SK-N-SH treated with all-trans-retinoic acid at 6 μM for 48 hours (cell line): ENCODE results near the gene KDM4C.

Source experiments
- ATAC-seq: fragments of 200-7000 bp; cut with Tn5 transposase; 3 replicates; pipeline ENCODE4 v1.9.1; 2020; ENCODE audit warnings: mild to moderate bottlenecking, moderate library complexity
- ARNTL ChIP-seq: fragments of 450-650 bp; formaldehyde crosslinking; IDR thresholded peaks from 2 replicates; pipeline ENCODE4 v1.5.0; 2020; ENCODE audit warnings: low read depth, mild to moderate bottlenecking, moderate library complexity, borderline replicate concordance
- CSDC2 ChIP-seq: fragments of 250-450 bp; sonication (Bioruptor Pico); IDR thresholded peaks from 2 replicates; pipeline ENCODE4 v1.5.0; 2020; ENCODE audit warnings: mild to moderate bottlenecking, moderate library complexity
- ESRRG ChIP-seq: fragments of 250-450 bp; sonication (Bioruptor Pico); IDR thresholded peaks from 2 replicates; pipeline ENCODE4 v1.6.1; 2021; ENCODE audit warnings: mild to moderate bottlenecking
- GLIS3 ChIP-seq: fragments of 250-450 bp; sonication (Bioruptor Pico); IDR thresholded peaks from 2 replicates; pipeline ENCODE4 v1.5.0; 2020; ENCODE audit warnings: mild to moderate bottlenecking, moderate library complexity
- ISL1 ChIP-seq: fragments of 250-450 bp; sonication (Bioruptor Pico); IDR thresholded peaks from 2 replicates; pipeline ENCODE4 v2.1.2; 2022; ENCODE audit warnings: mild to moderate bottlenecking, moderate library complexity
- OSR1 ChIP-seq: fragments of 250-450 bp; sonication (Bioruptor Pico); IDR thresholded peaks from 2 replicates; pipeline ENCODE4 v1.8.0; 2022; ENCODE audit warnings: moderate library complexity, mild to moderate bottlenecking, inconsistent platforms
- PPARA ChIP-seq: fragments of 250-450 bp; sonication (Bioruptor Pico); IDR thresholded peaks from 2 replicates; pipeline ENCODE4 v1.5.0; 2020; ENCODE audit warnings: mild to moderate bottlenecking, borderline replicate concordance
- RARB ChIP-seq: fragments of 250-450 bp; sonication (Bioruptor Pico); IDR thresholded peaks from 2 replicates; pipeline ENCODE4 v1.8.0; 2021; ENCODE audit warnings: mild to moderate bottlenecking, moderate library complexity
- SNAI2 ChIP-seq: fragments of 250-450 bp; sonication (Bioruptor Pico); IDR thresholded peaks from 2 replicates; pipeline ENCODE4 v1.5.0; 2020; ENCODE audit warnings: mild to moderate bottlenecking, moderate library complexity
- TCF4 ChIP-seq: fragments of 250-450 bp; sonication (Bioruptor Pico); IDR thresholded peaks from 2 replicates; pipeline ENCODE4 v1.8.0; 2021; ENCODE audit warnings: mild to moderate bottlenecking, moderate library complexity, borderline replicate concordance
- TOX ChIP-seq: fragments of 250-450 bp; sonication (Bioruptor Pico); IDR thresholded peaks from 2 replicates; pipeline ENCODE4 v1.8.0; 2021; ENCODE audit warnings: mild to moderate bottlenecking, moderate library complexity, borderline replicate concordance
- ZC3H10 ChIP-seq: fragments of 250-450 bp; sonication (Bioruptor Pico); IDR thresholded peaks from 2 replicates; pipeline ENCODE4 v1.5.1; 2021; ENCODE audit warnings: mild to moderate bottlenecking, moderate library complexity
- ZFP3 ChIP-seq: fragments of 250-450 bp; sonication (Bioruptor Pico); IDR thresholded peaks from 2 replicates; pipeline ENCODE4 v1.5.0; 2020; ENCODE audit warnings: mild to moderate bottlenecking, moderate library complexity
- ZFP30 ChIP-seq: fragments of 450-650 bp; formaldehyde crosslinking; IDR thresholded peaks from 2 replicates; pipeline ENCODE4 v1.5.0; 2022; ENCODE audit warnings: mild to moderate bottlenecking, moderate library complexity
- ZNF565 ChIP-seq: fragments of 450-650 bp; formaldehyde crosslinking; conservative IDR thresholded peaks from 2 replicates; pipeline ENCODE4 v1.5.0; 2020; ENCODE audit warnings: low read depth, mild to moderate bottlenecking, moderate library complexity
- ZNF70 ChIP-seq: fragments of 450-650 bp; formaldehyde crosslinking; IDR thresholded peaks from 2 replicates; pipeline ENCODE4 v1.5.0; 2020; ENCODE audit warnings: mild to moderate bottlenecking, moderate library complexity
- ZNF8 ChIP-seq: fragments of 450-650 bp; formaldehyde crosslinking; IDR thresholded peaks from 2 replicates; pipeline ENCODE4 v1.5.0; 2020; ENCODE audit warnings: mild to moderate bottlenecking, moderate library complexity
- TF ChIP-seq, protein P1 (sequence below): fragments of 250-450 bp; sonication (Bioruptor Pico); IDR thresholded peaks from 2 replicates; pipeline ENCODE4 v1.5.1; 2021; ENCODE audit warnings: mild to moderate bottlenecking, moderate library complexity
- TF ChIP-seq, protein P2 (sequence below): fragments of 250-450 bp; sonication (Bioruptor Pico); IDR thresholded peaks from 2 replicates; pipeline ENCODE4 v1.5.0; 2020; ENCODE audit warnings: mild to moderate bottlenecking, moderate library complexity
- TF ChIP-seq, protein P3 (sequence below): fragments of 250-450 bp; sonication (Bioruptor Pico); IDR thresholded peaks from 2 replicates; pipeline ENCODE4 v1.5.1; 2020; ENCODE audit warnings: low read depth, mild to moderate bottlenecking, moderate library complexity

KDM4C gene

DNA sequence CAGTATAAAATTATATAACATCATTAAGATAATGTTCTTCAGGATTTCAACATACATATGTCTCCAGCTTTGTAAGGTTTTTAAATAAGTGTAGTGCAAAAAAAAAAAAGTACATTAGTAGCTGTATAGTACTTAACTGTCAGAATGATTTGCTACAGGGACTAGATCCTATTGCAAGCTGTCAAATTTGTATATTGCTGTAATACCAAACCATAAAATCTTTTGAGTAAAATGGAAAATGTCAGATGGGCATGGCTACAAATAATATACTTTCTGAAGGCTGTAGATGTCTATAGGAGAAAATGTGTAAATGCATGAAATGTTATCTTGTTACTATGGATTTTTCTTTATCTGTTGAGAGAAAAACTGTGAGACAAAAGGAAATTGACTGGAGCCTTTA, 298.5 kb downstream of the KDM4C start:
- no peak for ATAC-seq

DNA sequence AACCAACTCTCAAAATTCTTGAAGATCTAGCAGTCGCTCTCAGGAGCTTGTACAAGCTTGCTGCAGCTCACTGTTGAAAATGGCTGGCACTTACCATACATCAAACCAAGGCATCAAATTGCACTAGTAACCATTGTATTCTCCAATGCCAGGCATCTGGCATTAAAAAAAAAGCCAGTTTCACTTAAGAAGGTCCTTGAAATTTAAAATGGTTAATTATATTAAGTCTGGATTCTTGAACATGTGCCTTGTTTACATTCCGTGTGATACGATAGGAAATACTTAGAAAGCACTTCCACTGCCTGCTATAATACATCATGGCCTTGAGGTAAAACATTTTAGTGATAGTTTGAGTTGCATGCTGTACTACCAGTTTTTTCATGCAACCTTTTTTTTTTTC, 300.7 kb downstream of the KDM4C start:
- peak; percentile 63 for ATAC-seq
- TF ChIP-seq ISL1 (CRISPR knock-in tag) (peak; percentile 85), OSR1 (no peak)

More for the DNA sequence above, 298.5 kb downstream of the KDM4C start:
- no peak for TF ChIP-seq RARB (CRISPR knock-in tag)
- TF ChIP-seq ZFP3 (CRISPR knock-in tag): no peak
- TF ChIP-seq, protein P1, sequence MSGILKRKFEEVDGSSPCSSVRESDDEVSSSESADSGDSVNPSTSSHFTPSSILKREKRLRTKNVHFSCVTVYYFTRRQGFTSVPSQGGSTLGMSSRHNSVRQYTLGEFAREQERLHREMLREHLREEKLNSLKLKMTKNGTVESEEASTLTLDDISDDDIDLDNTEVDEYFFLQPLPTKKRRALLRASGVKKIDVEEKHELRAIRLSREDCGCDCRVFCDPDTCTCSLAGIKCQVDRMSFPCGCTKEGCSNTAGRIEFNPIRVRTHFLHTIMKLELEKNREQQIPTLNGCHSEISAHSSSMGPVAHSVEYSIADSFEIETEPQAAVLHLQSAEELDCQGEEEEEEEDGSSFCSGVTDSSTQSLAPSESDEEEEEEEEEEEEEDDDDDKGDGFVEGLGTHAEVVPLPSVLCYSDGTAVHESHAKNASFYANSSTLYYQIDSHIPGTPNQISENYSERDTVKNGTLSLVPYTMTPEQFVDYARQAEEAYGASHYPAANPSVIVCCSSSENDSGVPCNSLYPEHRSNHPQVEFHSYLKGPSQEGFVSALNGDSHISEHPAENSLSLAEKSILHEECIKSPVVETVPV (CRISPR knock-in tag): no peak
- no peak for TF ChIP-seq ARNTL (CRISPR knock-in tag)
- no peak for TF ChIP-seq CSDC2
- TF ChIP-seq, protein P2, sequence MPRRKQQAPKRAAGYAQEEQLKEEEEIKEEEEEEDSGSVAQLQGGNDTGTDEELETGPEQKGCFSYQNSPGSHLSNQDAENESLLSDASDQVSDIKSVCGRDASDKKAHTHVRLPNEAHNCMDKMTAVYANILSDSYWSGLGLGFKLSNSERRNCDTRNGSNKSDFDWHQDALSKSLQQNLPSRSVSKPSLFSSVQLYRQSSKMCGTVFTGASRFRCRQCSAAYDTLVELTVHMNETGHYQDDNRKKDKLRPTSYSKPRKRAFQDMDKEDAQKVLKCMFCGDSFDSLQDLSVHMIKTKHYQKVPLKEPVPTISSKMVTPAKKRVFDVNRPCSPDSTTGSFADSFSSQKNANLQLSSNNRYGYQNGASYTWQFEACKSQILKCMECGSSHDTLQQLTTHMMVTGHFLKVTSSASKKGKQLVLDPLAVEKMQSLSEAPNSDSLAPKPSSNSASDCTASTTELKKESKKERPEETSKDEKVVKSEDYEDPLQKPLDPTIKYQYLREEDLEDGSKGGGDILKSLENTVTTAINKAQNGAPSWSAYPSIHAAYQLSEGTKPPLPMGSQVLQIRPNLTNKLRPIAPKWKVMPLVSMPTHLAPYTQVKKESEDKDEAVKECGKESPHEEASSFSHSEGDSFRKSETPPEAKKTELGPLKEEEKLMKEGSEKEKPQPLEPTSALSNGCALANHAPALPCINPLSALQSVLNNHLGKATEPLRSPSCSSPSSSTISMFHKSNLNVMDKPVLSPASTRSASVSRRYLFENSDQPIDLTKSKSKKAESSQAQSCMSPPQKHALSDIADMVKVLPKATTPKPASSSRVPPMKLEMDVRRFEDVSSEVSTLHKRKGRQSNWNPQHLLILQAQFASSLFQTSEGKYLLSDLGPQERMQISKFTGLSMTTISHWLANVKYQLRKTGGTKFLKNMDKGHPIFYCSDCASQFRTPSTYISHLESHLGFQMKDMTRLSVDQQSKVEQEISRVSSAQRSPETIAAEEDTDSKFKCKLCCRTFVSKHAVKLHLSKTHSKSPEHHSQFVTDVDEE (CRISPR knock-in tag): no peak
- no peak for TF ChIP-seq GLIS3 (CRISPR knock-in tag)
- no peak for TF ChIP-seq ZNF565 (CRISPR knock-in tag)
- no peak for TF ChIP-seq SNAI2 (CRISPR knock-in tag)
- TF ChIP-seq TOX (CRISPR knock-in tag): no peak
- no peak for TF ChIP-seq OSR1
- TF ChIP-seq TCF4 (CRISPR knock-in tag): no peak
- no peak for TF ChIP-seq ISL1 (CRISPR knock-in tag)
- TF ChIP-seq ZNF8: no peak
- no peak for TF ChIP-seq ZC3H10 (CRISPR knock-in tag)
- TF ChIP-seq ZNF70: no peak
- no peak for TF ChIP-seq ZFP30 (CRISPR knock-in tag)
- no peak for TF ChIP-seq ESRRG (CRISPR knock-in tag)
- no peak for TF ChIP-seq PPARA

DNA sequence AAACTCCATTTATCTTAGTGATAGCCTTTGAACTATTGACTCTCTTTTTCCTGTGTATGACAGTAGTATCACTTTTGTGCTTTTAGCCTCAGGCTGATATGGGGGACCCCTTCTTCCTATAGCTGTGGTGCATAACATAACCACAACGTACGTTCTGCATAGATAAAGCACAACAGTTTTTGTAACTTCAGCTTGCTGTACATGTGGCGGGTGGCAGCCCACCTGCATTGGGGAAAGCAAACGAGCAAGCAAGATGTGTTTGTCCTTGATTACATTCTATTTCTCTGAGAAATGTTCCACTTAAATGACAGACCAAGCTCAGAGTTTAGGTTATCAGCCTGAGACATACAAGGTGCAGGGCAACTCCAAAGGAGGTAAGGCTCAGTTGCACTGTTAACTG, 309.4 kb downstream of the KDM4C start:
- ATAC-seq: no peak
- TF ChIP-seq OSR1: no peak
- no peak for TF ChIP-seq TOX (CRISPR knock-in tag)
- no peak for TF ChIP-seq ARNTL (CRISPR knock-in tag)
- TF ChIP-seq, all 23 proteins: peak for 0

DNA sequence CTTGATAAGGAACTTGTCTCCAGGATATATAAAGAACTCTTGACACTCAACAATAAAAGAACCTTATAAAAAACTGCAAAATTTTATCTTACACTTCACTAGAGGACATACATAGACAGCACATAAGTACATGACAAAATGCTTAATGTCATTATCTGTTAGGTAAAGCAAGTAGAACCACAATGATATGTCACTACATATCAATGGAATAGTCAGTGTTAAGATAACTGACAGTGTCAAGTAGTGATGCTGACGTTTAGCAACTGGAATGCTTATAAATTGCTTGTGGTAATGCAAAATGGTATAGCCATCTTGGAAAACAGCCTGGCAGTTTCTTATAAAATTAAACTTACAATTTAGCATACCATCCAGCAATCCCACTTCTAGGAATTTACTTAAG, 314.1 kb downstream of the KDM4C start:
- no peak for ATAC-seq
- TF ChIP-seq, protein P3, sequence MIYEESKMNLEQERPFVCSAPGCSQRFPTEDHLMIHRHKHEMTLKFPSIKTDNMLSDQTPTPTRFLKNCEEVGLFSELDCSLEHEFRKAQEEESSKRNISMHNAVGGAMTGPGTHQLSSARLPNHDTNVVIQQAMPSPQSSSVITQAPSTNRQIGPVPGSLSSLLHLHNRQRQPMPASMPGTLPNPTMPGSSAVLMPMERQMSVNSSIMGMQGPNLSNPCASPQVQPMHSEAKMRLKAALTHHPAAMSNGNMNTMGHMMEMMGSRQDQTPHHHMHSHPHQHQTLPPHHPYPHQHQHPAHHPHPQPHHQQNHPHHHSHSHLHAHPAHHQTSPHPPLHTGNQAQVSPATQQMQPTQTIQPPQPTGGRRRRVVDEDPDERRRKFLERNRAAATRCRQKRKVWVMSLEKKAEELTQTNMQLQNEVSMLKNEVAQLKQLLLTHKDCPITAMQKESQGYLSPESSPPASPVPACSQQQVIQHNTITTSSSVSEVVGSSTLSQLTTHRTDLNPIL (CRISPR knock-in tag): no peak
- TF ChIP-seq, protein P2 (CRISPR knock-in tag): no peak
- TF ChIP-seq ESRRG (CRISPR knock-in tag) (no peak), ZNF8 (no peak), ZC3H10 (CRISPR knock-in tag) (no peak), CSDC2 (no peak), ZNF565 (CRISPR knock-in tag) (no peak), ZNF70 (no peak)
